D721Med (cell line): Measurements from ENCODE around the gene DEFB116.

ENCODE experiments used
- DNase-seq: peaks from one replicate; pipeline ENCODE4 v3.0.0; 2011; ENCODE audit warnings: low spot score; ENCODE audit not compliant: insufficient read length
- FAIRE-seq: peaks from 2 replicates; lab custom pipeline; 2011; peaks lifted over from hg19 to GRCh38; lab: Jason Lieb, UNC
- CTCF ChIP-seq: IDR thresholded peaks from 2 replicates; pipeline ENCODE4 v1.5.1; 2012; ENCODE audit warnings: mild to moderate bottlenecking, control low read depth; ENCODE audit not compliant: insufficient read depth; ENCODE audit errors: missing control alignments

The DEFB116 gene

DNA sequence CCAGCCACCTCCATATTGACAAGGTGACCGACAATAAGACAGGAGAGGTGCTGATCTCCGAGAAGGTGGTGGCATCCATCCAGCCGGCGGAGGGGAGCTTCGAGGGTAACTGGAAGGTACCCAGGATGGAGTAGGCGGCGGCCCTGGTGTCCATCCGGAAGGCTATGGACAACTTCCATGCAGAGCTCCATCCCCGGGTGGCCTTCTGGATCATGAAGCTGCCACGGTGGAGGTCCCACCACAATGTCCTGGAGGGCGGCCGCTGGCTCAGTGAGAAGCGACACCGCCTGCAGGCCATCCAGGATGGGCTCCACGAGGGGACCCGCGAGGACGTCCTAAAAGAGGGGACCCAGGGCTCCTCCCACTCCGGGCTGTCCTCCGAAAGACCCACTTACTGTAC lies 33.9 kb downstream of the DEFB116 start:
- FAIRE-seq (no peak), DNase-seq (no peak)
- no peak for TF ChIP-seq CTCF

DNA sequence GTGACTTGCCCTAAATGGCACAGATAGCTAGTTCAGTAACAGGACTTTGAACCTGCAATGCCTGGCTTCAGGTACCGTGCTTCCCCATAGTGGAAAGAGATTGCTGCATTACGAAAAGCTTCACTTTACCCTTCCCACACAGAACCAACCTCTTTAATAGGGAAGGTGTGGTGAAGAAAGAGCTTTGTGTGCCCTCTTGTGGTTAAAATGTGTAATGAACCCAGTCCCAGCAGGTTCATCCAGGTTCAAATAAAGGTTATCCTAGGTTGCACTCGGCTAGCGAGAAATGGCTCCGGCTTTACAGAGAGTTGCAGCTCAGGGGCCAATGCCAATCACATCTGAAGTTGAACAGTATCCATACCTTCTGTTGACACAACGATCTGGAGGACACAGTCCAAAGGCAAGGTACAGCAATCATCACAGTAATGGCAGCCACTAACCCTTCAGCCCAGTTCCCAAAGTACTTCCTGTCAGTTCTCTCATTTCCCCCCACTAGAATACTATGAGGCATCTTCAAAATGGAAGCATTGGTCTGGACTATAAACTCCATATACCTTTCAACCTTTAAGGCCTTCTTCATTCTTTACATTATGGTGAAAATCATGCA lies 48.0 kb downstream of the DEFB116 start:
- DNase-seq (no peak), FAIRE-seq (no peak)
- TF ChIP-seq CTCF = peak; percentile 54

- no peak for FAIRE-seq
- no peak for TF ChIP-seq CTCF
Observed at GRCh38 chr20:31257364-31257763, 51.0 kb downstream of the DEFB116 start, which contains the start of gene DEFB115. DEFB115 (plus strand) TSS chr20:31257664; CDS start chr20:31257664, 0 bp downstream.

GRCh38 chr20:31256959-31257358 lies 51.4 kb downstream of the DEFB116 start:
- no peak for TF ChIP-seq CTCF
- DNase-seq = no peak
- FAIRE-seq = no peak

More at GRCh38 chr20:31257364-31257763, 51.0 kb downstream of the DEFB116 start, which contains the start of gene DEFB115:
- no peak for DNase-seq
